Keratinocyte (primary cell): ENCODE data around the gene MGAM2. TPM values are rescaled to one million over a fixed set of nuclear protein-coding genes. Genes with fewer than 3 reads are reported as not detected.

ENCODE experiments used
- DNase-seq: peaks from one replicate; pipeline ENCODE4 v3.0.0-alpha.2; 2011; ENCODE audit warnings: low read depth, missing footprints, low spot score
- FAIRE-seq: peaks from 2 replicates; lab custom pipeline; 2011; peaks lifted over from hg19 to GRCh38; lab: Jason Lieb, UNC
- H2AFZ ChIP-seq: 2 replicates; pipeline ENCODE4 v1.6.0; 2012; ENCODE audit warnings: low read length, control low read depth, inconsistent platforms; ENCODE audit not compliant: control insufficient read depth
- H3K27ac ChIP-seq: 2 replicates; pipeline ENCODE4 v1.5.1; 2011; ENCODE audit warnings: low read length; ENCODE audit not compliant: control insufficient read depth, insufficient read depth
- H3K27me3 ChIP-seq: 3 replicates; pipeline ENCODE4 v1.6.0; 2011; ENCODE audit warnings: low read length; ENCODE audit not compliant: control insufficient read depth, insufficient read depth; ENCODE audit errors: extremely low read depth
- H3K36me3 ChIP-seq, 2 experiments: 2 replicates in 1 of 2; 3 replicates in 1 of 2; pipeline ENCODE4 v1.5.1; 2011; ENCODE audit warnings: low read length in 2 of 2, mild to moderate bottlenecking in 1 of 2; ENCODE audit not compliant: control insufficient read depth in 2 of 2, insufficient read depth in 2 of 2; ENCODE audit errors: extremely low read depth in 1 of 2
- H3K4me1 ChIP-seq: 3 replicates; pipeline ENCODE4 v1.5.1; 2011; ENCODE audit warnings: low read length; ENCODE audit not compliant: control insufficient read depth, insufficient read depth; ENCODE audit errors: extremely low read depth
- H3K4me2 ChIP-seq: 3 replicates; pipeline ENCODE4 v1.6.0; 2011; ENCODE audit warnings: low read depth, low read length; ENCODE audit not compliant: control insufficient read depth, insufficient read depth; ENCODE audit errors: extremely low read depth
- H3K4me3 ChIP-seq, 3 experiments: fragments of 200-600 bp in 1 of 3; sonication (generic) in 1 of 3; 2 replicates in 2 of 3; 3 replicates in 1 of 3; pipeline ENCODE4 v1.5.1; 2011 to 2016; ENCODE audit warnings: low read length in 3 of 3, mild to moderate bottlenecking in 3 of 3, control low read depth in 2 of 3, inconsistent platforms in 1 of 3, low read depth in 1 of 3, mixed read lengths in 1 of 3, mixed run types in 1 of 3, moderate library complexity in 1 of 3; ENCODE audit not compliant: control insufficient read depth in 2 of 3, insufficient read depth in 2 of 3; ENCODE audit errors: extremely low read depth in 1 of 3
- H3K79me2 ChIP-seq: 2 replicates; pipeline ENCODE4 v1.6.0; 2012; ENCODE audit warnings: low read length; ENCODE audit not compliant: control insufficient read depth, insufficient read depth
- H3K9ac ChIP-seq: 3 replicates; pipeline ENCODE4 v1.6.0; 2011; ENCODE audit warnings: low read length; ENCODE audit not compliant: control insufficient read depth, insufficient read depth; ENCODE audit errors: extremely low read depth
- H3K9me1 ChIP-seq: 3 replicates; pipeline ENCODE4 v1.6.0; 2011; ENCODE audit warnings: low read length; ENCODE audit not compliant: control insufficient read depth, insufficient read depth; ENCODE audit errors: extremely low read depth
- H3K9me3 ChIP-seq: 2 replicates; pipeline ENCODE4 v1.5.1; 2012; ENCODE audit warnings: low read depth, low read length; ENCODE audit not compliant: control insufficient read depth
- H4K20me1 ChIP-seq: 3 replicates; pipeline ENCODE4 v1.6.0; 2011; ENCODE audit warnings: low read length; ENCODE audit not compliant: control insufficient read depth, insufficient read depth; ENCODE audit errors: extremely low read depth
- CTCF ChIP-seq, 3 experiments: IDR thresholded peaks in 1 of 3; conservative IDR thresholded peaks in 1 of 3; optimal IDR thresholded peaks in 1 of 3; 2 replicates in 2 of 3; 3 replicates in 1 of 3; pipeline versions ENCODE3 to v1.5.1; 2011; ENCODE audit warnings: low read length in 3 of 3, mild to moderate bottlenecking in 3 of 3, moderate library complexity in 2 of 3, control low read depth in 1 of 3, inconsistent platforms in 1 of 3; ENCODE audit not compliant: insufficient read depth in 2 of 3; ENCODE audit errors: extremely low read depth in 1 of 3
- EZH2 ChIP-seq: IDR thresholded peaks from one replicate; pipeline ENCODE4 v1.6.1; 2012; ENCODE audit warnings: inconsistent platforms, mild to moderate bottlenecking, low read length, moderate library complexity
- dilution Hi-C: fragments of 300-500 bp; cut with MboI; formaldehyde crosslinking; loops from one replicate; pipeline ENCODE4 v1.7.0; 2020; ENCODE audit warnings: low sequenced_read_pairs; ENCODE audit not compliant: extremely low pct_ligation_motif_present
- polyA plus RNA-seq, 5 experiments: library from polyadenylated mRNA; depleted of rRNA in 3 of 5; stranded (reverse) in 3 of 5; stranded (forward) in 1 of 5; unstranded in 1 of 5; fragments of >200 nt; gene quantifications; 1 replicate in 1 of 5; 2 replicates in 3 of 5; 3 replicates in 1 of 5; pipeline versions ENCODE4 v1.2.1 to v1.2.3, GENCODE V29; 2011 to 2012; ENCODE audit warnings: missing spikeins in 2 of 5, low read depth in 1 of 5, low replicate concordance in 1 of 5

MGAM2 gene
- polyA plus RNA-seq, 1 donor (not counting 4 experiments of a cell fraction or from before 2014, with no cell fraction given), result 0.04 TPM

- H3K9ac ChIP-seq, result no peak overlapping the region
- H3K27me3 ChIP-seq, result no peaks in the 10 kb centered on the region
- no peaks in the 10 kb centered on the region for H3K36me3 ChIP-seq
- no peaks in the 10 kb centered on the region for H3K4me1 ChIP-seq
- H2AFZ ChIP-seq, result no peak overlapping the region
- dilution Hi-C loops, result no loop called here
- H3K9me3 ChIP-seq, result no peaks in the 10 kb centered on the region
- no peaks in the 10 kb centered on the region for H3K79me2 ChIP-seq
- no peak for FAIRE-seq
- no peak overlapping the region for H3K4me2 ChIP-seq
- peak in 1 of 3 experiments; percentile 5 for TF ChIP-seq CTCF (optimal IDR thresholded peaks at IDR 0.05 in 1 of 3, IDR thresholded peaks at IDR 0.05 in 1 of 3, conservative IDR thresholded peaks at IDR 0.05 in 1 of 3; ENCODE audit: extremely low read depth in 1 of 3, insufficient read depth in 2 of 3, low read length in 3 of 3)
- no peak for TF ChIP-seq EZH2
- no peak for DNase-seq
- no peak overlapping the region for H3K4me3 ChIP-seq
- H3K27ac ChIP-seq, result no peak overlapping the region
- H3K9me1 ChIP-seq, result no peaks in the 10 kb centered on the region
- no peaks in the 10 kb centered on the region for H4K20me1 ChIP-seq
Measured at GRCh38 chr7:142231716-142232115, 120.2 kb downstream of the MGAM2 start.

GRCh38 chr7:142240546-142240945, 129.0 kb downstream of the MGAM2 start:
- DNase-seq (no peak), FAIRE-seq (no peak)
- Histone ChIP-seq H3K9me3 (no peaks in the 10 kb centered on the region), H3K27me3 (no peaks in the 10 kb centered on the region), H3K79me2 (no peaks in the 10 kb centered on the region), H3K4me3 (no peak overlapping the region), H2AFZ (no peak overlapping the region), H3K9me1 (no peaks in the 10 kb centered on the region), H3K4me2 (no peak overlapping the region), H3K9ac (no peak overlapping the region), H4K20me1 (no peaks in the 10 kb centered on the region), H3K36me3 (no peaks in the 10 kb centered on the region), H3K4me1 (no peaks in the 10 kb centered on the region), H3K27ac (no peak overlapping the region)
- TF ChIP-seq EZH2 (no peak), CTCF (optimal IDR thresholded peaks at IDR 0.05 in 1 of 3, IDR thresholded peaks at IDR 0.05 in 1 of 3, conservative IDR thresholded peaks at IDR 0.05 in 1 of 3; ENCODE audit: extremely low read depth in 1 of 3, insufficient read depth in 2 of 3, low read length in 3 of 3) (no peak)
- dilution Hi-C loops, result no loop called here
